NT2/D1 (cell line): ENCODE data around the gene STRAP.

Experiments used
- YY1 ChIP-seq: IDR thresholded peaks from 2 replicates; pipeline ENCODE4 v1.6.1; 2011; ENCODE audit not compliant: insufficient read length, insufficient read depth
- ZNF274 ChIP-seq: IDR thresholded peaks from 2 replicates; pipeline ENCODE4 v1.6.1; 2011; ENCODE audit warnings: mild to moderate bottlenecking, low read depth, low read length

DNA sequence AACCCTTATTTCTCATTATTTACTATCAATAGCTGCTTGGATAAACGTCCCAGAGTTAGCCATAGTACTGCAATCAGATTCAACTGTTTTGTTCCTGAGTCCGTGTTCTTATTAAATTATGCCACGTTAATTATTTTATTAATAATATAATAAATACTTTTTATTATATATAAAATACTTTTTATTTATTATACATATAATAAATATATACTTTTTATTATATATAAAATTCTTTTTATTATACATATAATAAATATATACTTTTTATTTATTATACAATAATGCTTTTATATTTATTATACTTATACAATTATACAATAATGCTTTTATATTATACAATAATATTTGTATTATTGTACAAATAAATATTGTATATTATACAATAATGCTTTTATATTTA lies 11.1 kb downstream of the STRAP start:
- no peak for TF ChIP-seq ZNF274
- TF ChIP-seq YY1, result no peak
